Measurements from ENCODE around the gene IGFN1. TPM values are rescaled to one million over a fixed set of nuclear protein-coding genes. Genes with fewer than 3 reads are reported as not detected.

Gene IGFN1
- total and polyA plus RNA-seq, 8 donors, result 0.60 to 3.0 (median 0.95) TPM

DNA sequence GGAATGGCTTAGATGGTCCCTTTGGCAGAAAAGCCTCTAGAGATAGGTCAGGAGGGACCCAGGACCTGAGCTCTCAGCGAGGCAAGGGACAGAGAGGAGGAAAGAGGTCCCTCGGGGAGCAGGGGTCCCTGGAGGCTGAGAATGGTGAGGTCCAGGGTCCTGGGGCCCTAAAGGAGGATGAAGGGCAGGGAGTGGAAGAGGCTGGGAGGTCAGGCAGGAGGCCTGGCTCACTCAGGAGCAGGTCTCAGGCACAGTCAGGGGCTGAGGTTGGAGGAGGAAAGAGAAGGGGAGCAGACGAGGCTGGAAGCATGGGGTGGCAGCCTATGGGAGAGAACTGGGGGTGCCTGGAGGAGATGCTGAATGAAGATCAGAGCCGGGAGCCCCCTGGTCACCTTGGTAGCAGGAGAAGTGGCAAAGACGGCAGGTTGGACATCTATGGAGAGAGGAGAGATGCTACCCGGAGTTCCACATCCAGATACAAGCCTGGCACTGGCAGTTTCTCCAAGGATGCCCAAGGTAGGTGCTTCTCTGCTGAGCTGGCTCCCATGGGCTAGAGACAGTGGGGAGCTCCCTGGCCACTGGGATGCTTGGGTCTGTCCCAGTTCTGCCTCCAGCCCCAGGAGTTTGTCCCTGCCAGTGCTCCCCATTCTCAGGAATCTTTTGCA is 22.6 kb downstream of the IGFN1 start:
- H3K9me3 ChIP-seq, result no peaks in the 10 kb centered on the region
- DNase-seq, result peak in 2 of 4 donors; percentile 22 to 29
- H3K27me3 ChIP-seq, result no peaks in the 10 kb centered on the region
- TF ChIP-seq CTCF (IDR thresholded peaks at IDR 0.05), result no peak
- H3K4me1 ChIP-seq, result no peaks in the 10 kb centered on the region
- ATAC-seq, result no peak
- H3K36me3 ChIP-seq, result no peaks in the 10 kb centered on the region
- H3K4me3 ChIP-seq, result no peak overlapping the region
- H3K27ac ChIP-seq, result no peak overlapping the region
- intact Hi-C loops (cut with DNase I), result no loop called here

GRCh38 chr1:201213926-201214325 is 23.3 kb downstream of the IGFN1 start:
- DNase-seq (peak in 2 of 4 donors; percentile 19 to 70), ATAC-seq (no peak)
- TF ChIP-seq CTCF (IDR thresholded peaks at IDR 0.05), result no peak
- Histone ChIP-seq H3K27me3 (no peaks in the 10 kb centered on the region), H3K27ac (no peak overlapping the region), H3K36me3 (no peaks in the 10 kb centered on the region), H3K9me3 (no peaks in the 10 kb centered on the region), H3K4me3 (no peak overlapping the region), H3K4me1 (no peaks in the 10 kb centered on the region)
- intact Hi-C loops (cut with DNase I), result no loop called here

GRCh38 chr1:201214461-201214860 is 23.8 kb downstream of the IGFN1 start:
- Histone ChIP-seq H3K36me3 (no peaks in the 10 kb centered on the region), H3K27me3 (no peaks in the 10 kb centered on the region), H3K4me3 (no peak overlapping the region), H3K27ac (no peak overlapping the region), H3K4me1 (no peaks in the 10 kb centered on the region), H3K9me3 (no peaks in the 10 kb centered on the region)
- DNase-seq, result peak in 1 of 4 donors; percentile 6
- no peak for ATAC-seq
- no peak for TF ChIP-seq CTCF (IDR thresholded peaks at IDR 0.05)
- intact Hi-C loops (cut with DNase I), result no loop called here

GRCh38 chr1:201214886-201215285 is 24.3 kb downstream of the IGFN1 start:
- H3K4me3 ChIP-seq, result no peak overlapping the region
- H3K9me3 ChIP-seq, result no peaks in the 10 kb centered on the region
- no peak overlapping the region for H3K27ac ChIP-seq
- no peaks in the 10 kb centered on the region for H3K36me3 ChIP-seq
- no peaks in the 10 kb centered on the region for H3K27me3 ChIP-seq
- DNase-seq, result peak in 2 of 4 donors; percentile 11 to 46
- H3K4me1 ChIP-seq, result no peaks in the 10 kb centered on the region
- TF ChIP-seq CTCF (IDR thresholded peaks at IDR 0.05), result no peak
- no peak for ATAC-seq
- intact Hi-C loops (cut with DNase I), result no loop called here

DNA sequence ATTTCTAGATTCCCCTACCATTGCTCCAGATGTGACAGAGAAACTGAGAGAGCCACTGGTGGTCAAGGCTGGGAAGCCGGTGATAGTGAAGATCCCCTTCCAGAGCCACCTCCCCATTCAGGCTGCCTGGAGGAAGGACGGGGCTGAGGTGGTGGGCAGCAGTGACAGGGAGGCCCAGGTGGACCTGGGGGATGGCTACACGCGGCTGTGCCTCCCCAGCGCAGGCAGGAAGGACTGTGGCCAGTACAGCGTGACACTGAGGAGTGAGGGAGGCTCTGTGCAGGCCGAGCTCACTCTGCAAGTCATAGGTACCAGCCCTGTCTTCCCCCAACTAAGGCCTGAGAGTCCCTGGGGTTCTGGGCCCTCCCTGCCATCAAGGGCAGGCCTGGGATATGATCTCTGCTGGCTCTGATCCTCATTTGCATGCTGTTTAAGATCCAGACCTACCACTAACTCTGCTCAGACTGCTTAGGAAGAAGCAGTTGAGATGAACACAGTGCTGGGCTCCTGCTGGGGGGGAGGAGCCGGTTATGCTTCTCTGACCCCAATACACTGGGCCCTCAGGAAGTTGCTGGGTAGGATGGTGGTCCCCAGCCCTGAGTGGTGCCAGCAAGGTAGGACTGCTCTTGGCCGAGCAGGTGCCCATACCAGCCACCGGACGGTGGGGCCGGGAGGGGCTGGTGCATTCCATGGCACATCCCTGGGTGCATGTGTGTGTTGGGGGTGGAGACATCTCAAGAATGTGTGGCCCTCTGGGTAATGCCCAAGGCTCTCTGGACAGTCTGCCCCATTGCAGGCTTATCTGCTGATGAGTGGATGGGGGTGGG is 25.1 kb downstream of the IGFN1 start:
- ATAC-seq, result no peak
- intact Hi-C loops (cut with DNase I), result no loop called here

More for the DNA sequence above, 25.1 kb downstream of the IGFN1 start:
- peak in 2 of 4 donors; percentile 16 to 71 for DNase-seq
- no peaks in the 10 kb centered on the region for H3K9me3 ChIP-seq
- H3K4me1 ChIP-seq, result no peaks in the 10 kb centered on the region
- no peaks in the 10 kb centered on the region for H3K27me3 ChIP-seq
- H3K4me3 ChIP-seq, result no peak overlapping the region
- H3K27ac ChIP-seq, result no peak overlapping the region
- H3K36me3 ChIP-seq, result no peaks in the 10 kb centered on the region
- TF ChIP-seq CTCF (IDR thresholded peaks at IDR 0.05), result no peak

Measured in left lung (tissue), 10 donors.